Keratinocyte (primary cell): ENCODE results near the gene CD44. TPM values are rescaled to one million over a fixed set of nuclear protein-coding genes. Genes with fewer than 3 reads are reported as not detected.

ENCODE experiments used
- DNase-seq: peaks from one replicate; pipeline ENCODE4 v3.0.0-alpha.2; 2011; ENCODE audit warnings: low read depth, missing footprints, low spot score
- FAIRE-seq: peaks from 2 replicates; lab custom pipeline; 2011; peaks lifted over from hg19 to GRCh38; lab: Jason Lieb, UNC
- H2AFZ ChIP-seq: 2 replicates; pipeline ENCODE4 v1.6.0; 2012; ENCODE audit warnings: low read length, control low read depth, inconsistent platforms; ENCODE audit not compliant: control insufficient read depth
- H3K27ac ChIP-seq: 2 replicates; pipeline ENCODE4 v1.5.1; 2011; ENCODE audit warnings: low read length; ENCODE audit not compliant: control insufficient read depth, insufficient read depth
- H3K27me3 ChIP-seq: 3 replicates; pipeline ENCODE4 v1.6.0; 2011; ENCODE audit warnings: low read length; ENCODE audit not compliant: control insufficient read depth, insufficient read depth; ENCODE audit errors: extremely low read depth
- H3K36me3 ChIP-seq, 2 experiments: 2 replicates in 1 of 2; 3 replicates in 1 of 2; pipeline ENCODE4 v1.5.1; 2011; ENCODE audit warnings: low read length in 2 of 2, mild to moderate bottlenecking in 1 of 2; ENCODE audit not compliant: control insufficient read depth in 2 of 2, insufficient read depth in 2 of 2; ENCODE audit errors: extremely low read depth in 1 of 2
- H3K4me1 ChIP-seq: 3 replicates; pipeline ENCODE4 v1.5.1; 2011; ENCODE audit warnings: low read length; ENCODE audit not compliant: control insufficient read depth, insufficient read depth; ENCODE audit errors: extremely low read depth
- H3K4me2 ChIP-seq: 3 replicates; pipeline ENCODE4 v1.6.0; 2011; ENCODE audit warnings: low read depth, low read length; ENCODE audit not compliant: control insufficient read depth, insufficient read depth; ENCODE audit errors: extremely low read depth
- H3K4me3 ChIP-seq, 3 experiments: fragments of 200-600 bp in 1 of 3; sonication (generic) in 1 of 3; 2 replicates in 2 of 3; 3 replicates in 1 of 3; pipeline ENCODE4 v1.5.1; 2011 to 2016; ENCODE audit warnings: low read length in 3 of 3, mild to moderate bottlenecking in 3 of 3, control low read depth in 2 of 3, inconsistent platforms in 1 of 3, low read depth in 1 of 3, mixed read lengths in 1 of 3, mixed run types in 1 of 3, moderate library complexity in 1 of 3; ENCODE audit not compliant: control insufficient read depth in 2 of 3, insufficient read depth in 2 of 3; ENCODE audit errors: extremely low read depth in 1 of 3
- H3K79me2 ChIP-seq: 2 replicates; pipeline ENCODE4 v1.6.0; 2012; ENCODE audit warnings: low read length; ENCODE audit not compliant: control insufficient read depth, insufficient read depth
- H3K9ac ChIP-seq: 3 replicates; pipeline ENCODE4 v1.6.0; 2011; ENCODE audit warnings: low read length; ENCODE audit not compliant: control insufficient read depth, insufficient read depth; ENCODE audit errors: extremely low read depth
- H3K9me1 ChIP-seq: 3 replicates; pipeline ENCODE4 v1.6.0; 2011; ENCODE audit warnings: low read length; ENCODE audit not compliant: control insufficient read depth, insufficient read depth; ENCODE audit errors: extremely low read depth
- H3K9me3 ChIP-seq: 2 replicates; pipeline ENCODE4 v1.5.1; 2012; ENCODE audit warnings: low read depth, low read length; ENCODE audit not compliant: control insufficient read depth
- H4K20me1 ChIP-seq: 3 replicates; pipeline ENCODE4 v1.6.0; 2011; ENCODE audit warnings: low read length; ENCODE audit not compliant: control insufficient read depth, insufficient read depth; ENCODE audit errors: extremely low read depth
- CTCF ChIP-seq, 3 experiments: IDR thresholded peaks in 1 of 3; conservative IDR thresholded peaks in 1 of 3; optimal IDR thresholded peaks in 1 of 3; 2 replicates in 2 of 3; 3 replicates in 1 of 3; pipeline versions ENCODE3 to v1.5.1; 2011; ENCODE audit warnings: low read length in 3 of 3, mild to moderate bottlenecking in 3 of 3, moderate library complexity in 2 of 3, control low read depth in 1 of 3, inconsistent platforms in 1 of 3; ENCODE audit not compliant: insufficient read depth in 2 of 3; ENCODE audit errors: extremely low read depth in 1 of 3
- EZH2 ChIP-seq: IDR thresholded peaks from one replicate; pipeline ENCODE4 v1.6.1; 2012; ENCODE audit warnings: inconsistent platforms, mild to moderate bottlenecking, low read length, moderate library complexity
- dilution Hi-C: fragments of 300-500 bp; cut with MboI; formaldehyde crosslinking; loops from one replicate; pipeline ENCODE4 v1.7.0; 2020; ENCODE audit warnings: low sequenced_read_pairs; ENCODE audit not compliant: extremely low pct_ligation_motif_present
- polyA plus RNA-seq, 5 experiments: library from polyadenylated mRNA; depleted of rRNA in 3 of 5; stranded (reverse) in 3 of 5; stranded (forward) in 1 of 5; unstranded in 1 of 5; fragments of >200 nt; gene quantifications; 1 replicate in 1 of 5; 2 replicates in 3 of 5; 3 replicates in 1 of 5; pipeline versions ENCODE4 v1.2.1 to v1.2.3, GENCODE V29; 2011 to 2012; ENCODE audit warnings: missing spikeins in 2 of 5, low read depth in 1 of 5, low replicate concordance in 1 of 5

CD44 gene
- polyA plus RNA-seq, 1 donor (not counting 4 experiments of a cell fraction or from before 2014, with no cell fraction given), result 2,038 TPM

DNA sequence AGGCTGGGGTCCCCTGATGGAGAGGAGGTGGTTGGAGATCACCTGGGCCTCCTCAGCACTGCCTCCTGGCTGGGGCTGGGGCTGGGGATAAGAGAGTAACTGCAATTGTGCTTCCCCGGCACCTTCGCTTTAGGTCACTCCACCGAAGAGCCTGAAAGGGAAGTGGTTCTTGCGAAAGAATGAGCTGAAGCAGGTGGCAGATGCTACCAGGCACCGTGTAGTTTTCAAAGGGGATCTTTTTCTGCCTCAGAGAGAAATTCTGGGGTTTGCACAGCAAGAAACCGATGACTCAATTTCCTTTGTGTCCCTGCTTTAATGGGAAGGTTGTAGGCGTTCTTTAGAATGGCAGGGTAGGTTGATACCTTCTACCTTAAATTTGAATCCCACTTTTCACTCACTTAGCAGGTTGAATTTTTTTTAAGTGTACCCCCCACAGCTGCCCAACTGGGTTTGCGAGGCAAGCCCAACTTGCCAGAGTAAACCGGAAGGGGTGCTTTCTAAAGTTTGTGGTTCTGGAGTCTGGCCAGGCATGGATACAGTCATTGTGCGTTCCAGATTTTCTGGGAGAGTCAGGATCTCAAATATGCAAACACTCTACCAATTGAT is 5.3 kb downstream of the CD44 start:
- peaks cover 18 to 36% of the 10 kb centered on the region in 2 experiments for H3K36me3 ChIP-seq
- peak overlapping the region; percentile 99 for H3K4me2 ChIP-seq
- peak; percentile 67 for FAIRE-seq
- peaks cover 55% of the 10 kb centered on the region for H3K4me1 ChIP-seq
- peaks cover 97% of the 10 kb centered on the region for H3K79me2 ChIP-seq
- peaks cover 49% of the 10 kb centered on the region for H4K20me1 ChIP-seq
- no peak for DNase-seq
- no peaks in the 10 kb centered on the region for H3K9me3 ChIP-seq
- H3K4me3 ChIP-seq, result peak overlapping the region; percentile 77 to 98 (median 92)
- H3K9me1 ChIP-seq, result peaks cover 2% of the 10 kb centered on the region
- no peaks in the 10 kb centered on the region for H3K27me3 ChIP-seq
- peak overlapping the region; percentile 53 for H3K9ac ChIP-seq
- TF ChIP-seq EZH2 (no peak), CTCF (optimal IDR thresholded peaks at IDR 0.05 in 1 of 3, IDR thresholded peaks at IDR 0.05 in 1 of 3, conservative IDR thresholded peaks at IDR 0.05 in 1 of 3; ENCODE audit: extremely low read depth in 1 of 3, insufficient read depth in 2 of 3, low read length in 3 of 3) (peak; percentile 3 to 33 (median 12))
- no peak overlapping the region for H2AFZ ChIP-seq
- H3K27ac ChIP-seq, result peak overlapping the region; percentile 95
- dilution Hi-C loops, result no loop called here

GRCh38 chr11:35144806-35145205 is 5.8 kb downstream of the CD44 start:
- Histone ChIP-seq H4K20me1 (peaks cover 47% of the 10 kb centered on the region), H3K4me1 (peaks cover 55% of the 10 kb centered on the region)

More at GRCh38 chr11:35144806-35145205, 5.8 kb downstream of the CD44 start:
- TF ChIP-seq CTCF (optimal IDR thresholded peaks at IDR 0.05 in 1 of 3, IDR thresholded peaks at IDR 0.05 in 1 of 3, conservative IDR thresholded peaks at IDR 0.05 in 1 of 3; ENCODE audit: extremely low read depth in 1 of 3, insufficient read depth in 2 of 3, low read length in 3 of 3) (no peak), EZH2 (no peak)
- Histone ChIP-seq H2AFZ (no peak overlapping the region), H3K4me3 (peak overlapping the region in 2 of 3 experiments; percentile 16 to 92), H3K27me3 (no peaks in the 10 kb centered on the region), H3K9ac (peak overlapping the region; percentile 16), H3K4me2 (peak overlapping the region; percentile 99), H3K9me1 (peaks cover 2% of the 10 kb centered on the region), H3K9me3 (no peaks in the 10 kb centered on the region), H3K79me2 (peaks cover 97% of the 10 kb centered on the region), H3K27ac (peak overlapping the region; percentile 95), H3K36me3 (peaks cover 20 to 38% of the 10 kb centered on the region in 2 experiments)
- no peak for DNase-seq
- dilution Hi-C loops, result no loop called here
- no peak for FAIRE-seq
